CD4-positive, alpha-beta T cell treated with Interleukin-2 at 100 ng/mL for 4 hours (primary cell): ENCODE measurements around the gene CTPS2.

ENCODE experiments used
- DNase-seq: peaks from one replicate; pipeline ENCODE4 v3.0.0-alpha.2; 2020; ENCODE audit warnings: low spot score

The CTPS2 gene

DNA sequence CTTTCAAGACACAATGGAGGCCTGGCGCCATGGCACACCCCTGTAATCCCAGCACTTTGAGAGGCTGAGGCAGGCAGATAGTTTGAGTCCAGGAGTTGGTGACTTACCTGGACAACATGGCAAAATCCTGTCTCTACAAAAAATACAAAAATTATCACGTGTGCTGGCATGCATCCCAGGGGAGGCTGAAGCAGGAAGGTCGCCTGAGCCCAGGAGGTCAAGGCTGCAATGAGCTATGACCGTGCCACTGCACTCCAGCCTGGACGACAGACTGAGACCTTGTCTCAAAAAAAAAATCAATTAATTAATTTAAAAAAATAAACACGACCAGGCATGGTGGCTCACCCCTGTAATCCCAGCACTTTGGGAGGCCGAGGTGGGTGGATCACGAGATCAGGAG, 2.0 kb upstream of the CTPS2 start:
- no peak for DNase-seq

DNA sequence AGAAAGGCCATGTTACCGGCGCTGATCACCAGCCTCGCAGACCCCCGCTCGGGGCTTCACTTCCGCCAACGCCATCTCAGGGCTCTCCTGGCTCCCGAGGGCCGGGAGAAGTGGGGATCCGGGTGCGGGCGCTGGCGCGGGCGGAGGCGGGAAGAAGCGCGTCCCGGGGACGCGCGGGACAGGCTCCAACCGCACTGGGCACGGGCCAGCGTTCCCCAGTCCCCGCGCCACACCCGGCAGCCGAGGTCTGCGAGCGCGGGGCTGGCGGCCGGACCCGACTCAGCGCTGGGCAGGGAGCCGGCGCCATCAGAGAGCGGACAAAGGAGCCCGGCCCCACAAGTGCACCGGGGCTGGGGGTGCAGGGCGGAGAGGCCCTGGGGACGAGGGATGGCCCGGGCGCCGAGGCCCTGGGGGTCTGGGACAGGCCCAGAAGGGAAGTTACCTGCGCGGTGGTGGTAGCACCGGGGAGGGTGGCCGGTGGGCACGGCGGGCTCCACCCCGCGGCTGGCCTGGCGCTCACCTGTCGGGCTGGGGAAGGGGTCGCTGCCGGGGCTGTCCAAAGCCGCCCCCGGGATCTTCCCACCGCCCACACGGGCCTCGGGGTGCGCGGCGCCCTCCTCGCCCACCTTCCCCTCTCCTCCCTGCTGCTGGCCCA, 449 bp downstream of the CTPS2 start:
- DNase-seq = no peak

GRCh38 chrX:16711219-16711811, 1.2 kb downstream of the CTPS2 start:
- no peak for DNase-seq

DNA sequence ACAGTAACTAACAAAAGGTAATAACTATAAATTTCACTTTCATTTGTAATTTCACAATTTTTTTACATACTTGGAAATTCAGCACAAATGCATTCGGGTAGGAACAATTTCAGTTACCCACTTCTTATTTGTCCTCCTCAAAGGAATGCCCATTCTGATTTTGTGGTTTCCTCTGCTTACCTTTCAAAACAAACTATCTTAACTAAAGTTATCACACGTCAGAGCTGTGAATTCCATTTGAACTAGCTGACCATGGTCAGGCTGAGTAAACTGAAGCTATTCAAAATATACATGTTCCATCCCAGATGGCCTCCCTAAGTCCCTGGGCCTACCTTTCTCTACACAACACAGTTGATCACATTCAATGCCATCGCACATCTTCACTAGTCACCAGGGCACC, 4.5 kb downstream of the CTPS2 start:
- DNase-seq = no peak

DNA sequence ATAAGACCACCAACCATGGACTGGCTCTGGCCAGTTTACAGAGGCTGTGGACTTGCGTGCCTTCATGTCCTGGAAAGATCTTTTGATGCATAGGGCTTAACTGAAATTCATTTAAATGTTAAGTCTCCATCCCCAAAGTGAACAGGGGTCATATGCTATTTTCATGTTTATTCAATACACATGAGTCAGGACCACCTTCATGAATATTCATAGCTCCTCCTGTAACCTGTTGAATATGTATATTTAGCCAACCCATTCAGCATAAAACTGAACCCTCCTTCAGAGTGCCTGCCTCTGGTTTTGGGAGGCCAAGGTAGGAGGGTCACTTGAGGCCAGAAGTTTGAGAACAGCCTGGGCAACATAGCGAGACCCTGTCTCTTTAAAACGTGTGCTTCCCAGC, 7.1 kb downstream of the CTPS2 start:
- DNase-seq = no peak

DNA sequence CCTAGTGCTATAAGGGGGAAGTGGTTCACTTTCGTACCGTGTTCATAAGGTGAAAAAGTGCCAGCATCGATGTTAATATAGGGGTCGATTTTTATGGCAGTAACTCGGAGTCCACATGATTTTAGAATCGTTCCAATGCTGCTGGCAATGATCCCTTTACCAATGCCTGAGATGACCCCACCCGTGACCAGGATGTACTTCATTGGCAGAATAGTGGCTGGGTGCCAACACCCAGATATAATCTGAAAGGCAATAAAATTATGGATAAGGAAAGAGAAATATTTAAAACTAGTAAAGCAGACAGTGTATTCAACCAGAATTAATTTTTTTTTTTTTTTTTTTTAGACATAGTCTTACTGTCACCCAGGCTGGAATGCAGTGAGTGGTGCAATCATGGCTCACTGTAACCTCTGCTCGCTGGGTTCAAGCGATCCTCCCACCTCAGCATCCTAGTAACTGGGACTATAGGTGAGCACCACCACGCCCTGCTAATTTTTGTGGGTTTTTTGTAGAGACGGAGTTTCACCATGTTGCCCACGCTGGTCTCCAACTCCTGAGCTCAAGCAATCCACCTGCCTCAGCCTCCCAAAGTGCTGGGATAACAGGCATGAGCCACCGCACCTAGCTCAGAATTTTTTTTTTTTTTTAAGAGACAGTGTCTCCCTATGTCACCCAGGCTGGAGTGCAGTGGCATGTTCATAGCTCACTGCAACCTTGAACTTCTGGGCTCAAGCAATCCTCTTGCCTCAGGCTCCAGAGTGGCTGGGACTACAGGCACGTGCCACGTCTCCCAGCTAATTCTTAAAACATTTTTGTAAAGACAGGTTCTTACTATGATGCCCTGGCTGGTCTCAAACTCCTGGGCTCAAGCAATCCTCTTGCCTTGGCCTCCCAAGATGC, 9.5 kb downstream of the CTPS2 start:
- no peak for DNase-seq

GRCh38 chrX:16700734-16701133, 11.7 kb downstream of the CTPS2 start:
- no peak for DNase-seq

- DNase-seq = no peak
These were observed 13.1 kb downstream of the CTPS2 start for GRCh38 chrX:16699389-16699788.

DNA sequence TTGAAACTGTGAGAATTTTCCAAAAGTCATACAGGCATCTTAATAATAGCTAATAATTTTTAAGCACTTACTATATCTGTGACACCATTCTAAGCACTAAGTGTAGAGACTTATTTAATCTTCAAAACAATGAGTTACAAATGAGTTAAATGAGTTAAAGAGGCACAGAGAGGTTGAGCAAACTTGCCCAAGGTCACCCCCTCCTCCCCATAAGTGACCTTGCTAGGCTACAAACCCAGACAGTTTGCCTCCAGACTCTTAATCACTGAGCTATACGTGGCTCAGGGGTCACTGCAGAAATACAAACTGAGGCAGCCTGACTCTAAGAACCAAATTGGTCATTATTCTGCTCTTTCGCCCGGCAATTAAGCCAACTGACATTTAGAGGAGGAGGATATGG, 15.5 kb downstream of the CTPS2 start:
- DNase-seq = no peak

DNA sequence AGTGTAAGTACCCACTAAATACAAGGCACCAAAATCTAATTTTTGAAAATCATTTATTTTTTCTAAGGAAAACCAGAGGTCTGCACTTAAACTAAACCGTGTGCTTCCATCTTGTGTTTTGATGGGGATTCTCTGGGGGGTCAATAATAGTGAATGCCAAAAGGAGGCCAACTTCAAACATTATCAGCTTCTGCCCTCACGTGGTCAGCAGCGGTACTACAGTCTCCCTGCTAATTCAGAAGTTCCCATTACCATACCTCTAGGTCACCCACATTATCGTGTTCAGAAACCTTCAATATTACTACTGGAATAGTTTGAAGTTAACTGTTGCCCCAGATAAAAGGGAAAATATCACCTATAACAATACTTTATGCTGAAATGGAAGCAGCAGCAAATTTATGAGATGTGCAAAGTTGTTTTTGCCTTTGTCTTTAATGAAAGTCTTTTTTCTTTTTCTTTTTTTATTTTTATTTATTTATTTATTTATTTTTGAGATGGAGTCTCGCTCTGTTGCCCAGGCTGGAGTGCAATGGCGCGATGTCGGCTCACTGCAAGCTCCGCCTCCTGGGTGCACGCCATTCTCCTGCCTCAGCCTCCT, 17.3 kb downstream of the CTPS2 start:
- peak; percentile 55 for DNase-seq

DNA sequence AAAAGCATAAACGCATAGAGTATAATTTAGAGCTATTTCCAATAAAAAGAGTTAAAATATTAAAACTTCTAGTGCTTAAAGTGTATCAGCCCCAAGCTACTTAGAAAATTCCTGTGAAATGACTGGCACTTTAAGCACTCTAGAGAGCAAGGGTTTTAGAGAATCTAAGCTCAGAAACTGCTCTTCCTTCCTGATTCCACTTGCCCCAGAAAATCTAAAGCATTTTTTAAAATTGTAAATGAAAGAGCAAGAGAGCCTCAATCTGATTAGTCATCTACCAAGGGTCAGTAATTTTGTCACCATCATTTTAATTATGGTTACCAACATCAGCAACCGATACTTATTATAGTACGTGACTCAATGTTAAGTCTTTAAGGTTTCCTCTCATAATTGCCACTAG, 25.0 kb downstream of the CTPS2 start:
- no peak for DNase-seq

DNA sequence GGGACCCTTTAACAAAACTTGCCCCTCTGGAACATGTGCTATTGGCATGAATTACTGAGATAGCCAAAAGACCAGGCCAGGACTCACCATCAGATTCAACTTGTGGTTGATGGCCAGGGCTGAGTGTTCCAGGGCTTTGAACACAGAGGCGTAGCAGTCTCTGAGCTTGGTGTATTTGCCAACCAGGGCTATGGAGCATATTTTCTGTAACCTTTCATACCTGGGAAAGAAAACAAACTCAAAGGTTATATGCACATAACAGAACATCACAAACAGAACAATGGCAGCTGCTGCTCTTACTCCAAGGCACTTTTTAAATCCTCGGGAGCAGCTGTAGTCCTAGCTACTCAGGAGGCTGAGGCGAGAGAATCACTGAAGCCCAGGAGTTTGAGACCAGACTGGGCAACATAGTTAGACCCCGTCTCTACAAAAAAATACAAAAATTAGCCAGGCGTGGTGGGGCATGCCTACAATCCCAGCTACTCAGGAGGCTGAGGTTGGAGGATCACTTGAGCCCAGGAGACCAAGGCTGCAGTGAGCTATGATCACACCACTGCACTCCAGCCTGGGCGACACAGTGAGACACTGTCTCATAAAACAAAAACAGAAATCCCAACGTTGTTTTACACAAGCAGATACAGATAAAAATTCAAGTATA, 29.3 kb downstream of the CTPS2 start:
- DNase-seq = no peak

GRCh38 chrX:16678689-16679088, 33.8 kb downstream of the CTPS2 start:
- no peak for DNase-seq

DNA sequence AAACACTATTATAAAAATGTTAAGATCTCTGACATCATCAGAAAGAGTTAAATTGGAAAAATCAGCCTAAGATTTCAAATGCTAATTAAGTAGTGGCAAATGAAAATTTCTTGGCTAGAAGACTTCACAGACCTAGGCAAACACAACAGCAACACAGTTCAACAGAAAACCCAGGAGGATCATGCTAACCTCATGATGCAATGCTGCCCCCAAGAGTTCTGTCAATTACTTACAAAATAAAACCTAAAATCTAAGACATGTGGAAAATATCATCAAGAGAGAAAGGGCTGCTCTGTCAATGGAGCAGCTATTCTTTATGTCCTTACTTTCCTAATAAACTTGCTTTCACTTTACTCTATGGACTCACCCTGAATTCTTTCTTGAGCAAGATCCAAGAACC, 41.5 kb downstream of the CTPS2 start:
- DNase-seq = peak; percentile 15

DNA sequence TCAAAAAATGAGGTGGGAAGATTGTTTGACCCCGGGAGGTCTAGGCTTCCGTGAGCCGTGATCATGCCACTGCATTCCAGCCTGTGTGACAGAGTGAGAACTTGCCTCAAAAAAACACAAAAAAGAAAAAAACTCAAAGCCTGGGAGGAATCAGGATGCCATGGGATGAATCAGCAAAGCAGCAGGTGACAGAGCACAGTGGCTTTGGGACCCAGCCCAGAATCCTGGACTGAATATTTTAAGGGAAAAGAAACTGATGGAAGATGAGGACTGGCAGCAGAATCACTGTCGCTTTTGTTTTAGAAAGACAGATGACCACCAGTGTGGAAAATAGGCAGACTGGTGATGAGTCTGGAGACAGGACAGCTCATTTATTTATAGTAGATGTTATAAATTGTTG, 45.9 kb downstream of the CTPS2 start:
- no peak for DNase-seq

GRCh38 chrX:16665089-16665488, 47.4 kb downstream of the CTPS2 start:
- no peak for DNase-seq

DNA sequence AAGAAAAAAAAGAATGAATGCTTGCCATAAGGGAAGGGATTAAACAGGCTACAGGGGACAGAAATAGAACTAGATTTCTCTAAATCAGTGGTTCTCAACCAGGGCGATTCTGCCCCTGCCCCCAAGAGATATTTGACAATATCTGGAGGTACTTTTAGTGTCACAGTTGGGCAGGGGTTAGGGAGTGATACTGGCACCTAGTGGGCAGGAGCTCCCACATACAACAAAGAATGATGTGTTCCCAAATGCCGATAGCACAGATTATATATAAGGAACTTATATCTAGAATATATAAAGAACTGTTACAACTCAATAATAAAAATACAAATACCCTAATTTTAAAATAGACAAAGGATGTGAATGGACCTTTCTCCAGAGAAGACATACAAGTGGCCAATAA, 47.8 kb downstream of the CTPS2 start:
- DNase-seq = no peak

- DNase-seq = no peak
These were observed 48.4 kb downstream of the CTPS2 start for GRCh38 chrX:16664074-16664473.

GRCh38 chrX:16662402-16662801, 50.1 kb downstream of the CTPS2 start:
- no peak for DNase-seq

DNA sequence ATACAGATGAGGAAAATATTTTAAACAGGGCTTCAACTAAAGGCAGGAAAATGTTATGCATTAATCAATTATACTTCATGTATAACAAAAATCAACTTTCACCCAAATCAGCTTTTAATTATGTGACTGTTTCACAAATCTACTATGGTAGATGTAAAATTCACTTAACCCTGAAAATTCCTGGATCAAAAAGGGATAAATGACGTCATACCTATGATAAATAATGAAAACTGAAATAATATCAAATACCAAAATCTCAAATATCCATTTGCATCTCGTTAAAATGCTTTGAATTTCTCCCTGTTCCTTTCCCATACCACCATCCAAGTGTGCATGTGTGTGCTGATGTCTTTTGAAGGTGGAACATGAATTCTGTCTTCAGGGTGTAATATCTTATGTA, 51.0 kb downstream of the CTPS2 start:
- no peak for DNase-seq

GRCh38 chrX:16659321-16659720, 53.1 kb downstream of the CTPS2 start:
- DNase-seq = no peak

DNA sequence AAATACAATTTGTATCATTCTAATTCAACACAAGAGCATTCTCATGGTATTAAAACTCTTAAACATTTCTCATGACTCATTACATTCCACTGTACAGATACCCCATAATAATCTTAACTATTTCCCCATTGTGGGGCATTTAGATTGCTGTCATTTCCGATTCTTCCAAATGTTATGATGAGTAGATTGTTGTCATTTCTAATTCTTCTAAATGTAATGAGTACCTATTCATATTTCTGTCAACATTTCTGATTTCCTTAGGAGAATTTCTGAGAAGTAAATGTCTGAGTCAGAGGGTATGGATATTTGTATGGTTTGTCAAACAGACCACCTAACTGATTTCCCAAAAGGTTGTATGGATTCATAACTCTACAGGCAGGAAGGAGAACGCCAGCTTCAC, 54.2 kb downstream of the CTPS2 start:
- DNase-seq = no peak
